HEK293T (cell line): ENCODE results near the gene PHAF1.

Experiments used
- ARNT ChIP-seq: fragments of 450-650 bp; IDR thresholded peaks from 2 replicates; pipeline ENCODE4 v1.6.1; 2017; ENCODE audit warnings: mild to moderate bottlenecking
- BHLHE40 ChIP-seq: fragments of 450-650 bp; IDR thresholded peaks from 2 replicates; pipeline ENCODE4 v1.6.1; 2016; ENCODE audit warnings: mild to moderate bottlenecking, moderate library complexity, borderline replicate concordance
- CTBP1 ChIP-seq: fragments of 450-650 bp; IDR thresholded peaks from 2 replicates; pipeline ENCODE4 v1.6.1; 2016; ENCODE audit warnings: borderline replicate concordance
- ELF4 ChIP-seq: fragments of 450-650 bp; IDR thresholded peaks from 2 replicates; pipeline ENCODE4 v1.6.1; 2017; ENCODE audit warnings: antibody characterized with exemption
- FOXM1 ChIP-seq: fragments of 450-650 bp; IDR thresholded peaks from 2 replicates; pipeline ENCODE4 v1.6.1; 2017; ENCODE audit warnings: mild to moderate bottlenecking, borderline replicate concordance
- HDGF ChIP-seq: fragments of 450-650 bp; IDR thresholded peaks from 2 replicates; pipeline ENCODE4 v1.6.1; 2017; ENCODE audit warnings: antibody characterized with exemption, borderline replicate concordance
- LEF1 ChIP-seq: fragments of 450-650 bp; IDR thresholded peaks from 2 replicates; pipeline ENCODE4 v1.6.1; 2017; ENCODE audit warnings: mild to moderate bottlenecking, borderline replicate concordance
- SP1 ChIP-seq: fragments of 450-650 bp; IDR thresholded peaks from 2 replicates; pipeline ENCODE4 v1.6.1; 2017
- SUZ12 ChIP-seq: fragments of 450-650 bp; IDR thresholded peaks from 2 replicates; pipeline ENCODE4 v1.6.1; 2016; ENCODE audit warnings: mild to moderate bottlenecking
- TARDBP ChIP-seq: fragments of 450-650 bp; IDR thresholded peaks from 2 replicates; pipeline ENCODE4 v1.6.1; 2016
- ZNF384 ChIP-seq: fragments of 450-650 bp; IDR thresholded peaks from 2 replicates; pipeline ENCODE4 v1.6.1; 2016
- TF ChIP-seq, protein P1 (sequence below): fragments of 450-650 bp; IDR thresholded peaks from 2 replicates; pipeline ENCODE4 v1.6.1; 2016

- no peak for TF ChIP-seq ZNF384
- no peak for TF ChIP-seq ELF4
- TF ChIP-seq FOXM1, result no peak
- no peak for TF ChIP-seq BHLHE40
- no peak for TF ChIP-seq SUZ12
- TF ChIP-seq TARDBP, result no peak
- no peak for TF ChIP-seq SP1
- TF ChIP-seq LEF1, result no peak
- TF ChIP-seq, protein P1, sequence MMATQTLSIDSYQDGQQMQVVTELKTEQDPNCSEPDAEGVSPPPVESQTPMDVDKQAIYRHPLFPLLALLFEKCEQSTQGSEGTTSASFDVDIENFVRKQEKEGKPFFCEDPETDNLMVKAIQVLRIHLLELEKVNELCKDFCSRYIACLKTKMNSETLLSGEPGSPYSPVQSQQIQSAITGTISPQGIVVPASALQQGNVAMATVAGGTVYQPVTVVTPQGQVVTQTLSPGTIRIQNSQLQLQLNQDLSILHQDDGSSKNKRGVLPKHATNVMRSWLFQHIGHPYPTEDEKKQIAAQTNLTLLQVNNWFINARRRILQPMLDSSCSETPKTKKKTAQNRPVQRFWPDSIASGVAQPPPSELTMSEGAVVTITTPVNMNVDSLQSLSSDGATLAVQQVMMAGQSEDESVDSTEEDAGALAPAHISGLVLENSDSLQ, result no peak
- no peak for TF ChIP-seq ARNT
- no peak for TF ChIP-seq HDGF
- TF ChIP-seq CTBP1, result no peak
Observed at GRCh38 chr16:67162506-67163163, 52.9 kb downstream of the PHAF1 start.
